Gastrocnemius medialis (tissue), 4 donors: ENCODE data around the gene CLEC3B.

Experiments
- POLR2A ChIP-seq, 2 donors: fragments of 450-650 bp; IDR thresholded peaks; one replicate each; pipeline ENCODE4 v1.6.1; 2017; ENCODE audit warnings: antibody characterized with exemption in 2 of 2, mild to moderate bottlenecking in 2 of 2, moderate library complexity in 2 of 2
- TF ChIP-seq, protein P1 (sequence below), 5 experiments: fragments of 450-650 bp in 3 of 5; fragments of 200-600 bp in 2 of 5; sonication (generic) in 2 of 5; IDR thresholded peaks in 4 of 5; conservative IDR thresholded peaks in 1 of 5; 1 replicate in 4 of 5; 2 replicates in 1 of 5; pipeline ENCODE4 v1.5.1; 2016 to 2019; ENCODE audit warnings: antibody characterized with exemption in 5 of 5, mild to moderate bottlenecking in 3 of 5, moderate library complexity in 3 of 5

DNA sequence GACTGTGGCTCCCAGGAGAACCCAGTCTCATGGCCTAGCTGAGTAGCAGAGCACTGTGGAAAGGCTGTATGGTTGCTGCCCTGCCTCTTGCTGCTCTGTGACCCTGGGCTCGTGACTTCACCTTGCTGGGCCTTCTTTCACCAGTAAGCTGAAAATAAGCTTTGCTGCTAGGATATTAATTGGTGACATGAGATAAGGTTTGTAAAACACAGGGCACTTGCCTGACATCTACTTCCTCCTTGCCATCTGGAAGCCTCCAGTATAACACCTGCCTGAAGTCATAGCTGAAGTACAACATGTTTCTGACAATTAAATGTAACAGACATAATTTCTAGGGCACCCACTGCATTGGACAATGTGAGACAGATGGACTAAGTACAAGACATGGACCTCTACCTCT lies 53.6 kb downstream of the CLEC3B start:
- TF ChIP-seq POLR2A (IDR thresholded peaks at IDR 0.05) = no peak
- TF ChIP-seq, protein P1, sequence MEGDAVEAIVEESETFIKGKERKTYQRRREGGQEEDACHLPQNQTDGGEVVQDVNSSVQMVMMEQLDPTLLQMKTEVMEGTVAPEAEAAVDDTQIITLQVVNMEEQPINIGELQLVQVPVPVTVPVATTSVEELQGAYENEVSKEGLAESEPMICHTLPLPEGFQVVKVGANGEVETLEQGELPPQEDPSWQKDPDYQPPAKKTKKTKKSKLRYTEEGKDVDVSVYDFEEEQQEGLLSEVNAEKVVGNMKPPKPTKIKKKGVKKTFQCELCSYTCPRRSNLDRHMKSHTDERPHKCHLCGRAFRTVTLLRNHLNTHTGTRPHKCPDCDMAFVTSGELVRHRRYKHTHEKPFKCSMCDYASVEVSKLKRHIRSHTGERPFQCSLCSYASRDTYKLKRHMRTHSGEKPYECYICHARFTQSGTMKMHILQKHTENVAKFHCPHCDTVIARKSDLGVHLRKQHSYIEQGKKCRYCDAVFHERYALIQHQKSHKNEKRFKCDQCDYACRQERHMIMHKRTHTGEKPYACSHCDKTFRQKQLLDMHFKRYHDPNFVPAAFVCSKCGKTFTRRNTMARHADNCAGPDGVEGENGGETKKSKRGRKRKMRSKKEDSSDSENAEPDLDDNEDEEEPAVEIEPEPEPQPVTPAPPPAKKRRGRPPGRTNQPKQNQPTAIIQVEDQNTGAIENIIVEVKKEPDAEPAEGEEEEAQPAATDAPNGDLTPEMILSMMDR (IDR thresholded peaks at IDR 0.05 in 4 of 5, conservative IDR thresholded peaks at IDR 0.05 in 1 of 5) = no peak
